ENCODE results near the gene RANBP17.

GRCh38 chr5:171149772-171150171, 288.0 kb downstream of the RANBP17 start:
- TF ChIP-seq CTCF (conservative IDR thresholded peaks at IDR 0.05 in 1 of 2, IDR thresholded peaks at IDR 0.05 in 1 of 2; ENCODE audit: low read depth in 1 of 2, low read length in 2 of 2) (no peak), EZH2 (IDR thresholded peaks at IDR 0.05; ENCODE audit: low read length, missing control alignments) (no peak)

Measured in fibroblast of lung (primary cell).